Measurements from ENCODE around the gene SH3RF3.

SH3RF3 gene

GRCh38 chr2:109340381-109340780, 211.4 kb downstream of the SH3RF3 start:
- DNase-seq (ENCODE audit: low read depth), result no peak

- DNase-seq (ENCODE audit: low read depth), result no peak
Observed at GRCh38 chr2:109341355-109342255, 212.6 kb downstream of the SH3RF3 start.

GRCh38 chr2:109342256-109342850, 213.3 kb downstream of the SH3RF3 start:
- DNase-seq (ENCODE audit: low read depth), result no peak

DNA sequence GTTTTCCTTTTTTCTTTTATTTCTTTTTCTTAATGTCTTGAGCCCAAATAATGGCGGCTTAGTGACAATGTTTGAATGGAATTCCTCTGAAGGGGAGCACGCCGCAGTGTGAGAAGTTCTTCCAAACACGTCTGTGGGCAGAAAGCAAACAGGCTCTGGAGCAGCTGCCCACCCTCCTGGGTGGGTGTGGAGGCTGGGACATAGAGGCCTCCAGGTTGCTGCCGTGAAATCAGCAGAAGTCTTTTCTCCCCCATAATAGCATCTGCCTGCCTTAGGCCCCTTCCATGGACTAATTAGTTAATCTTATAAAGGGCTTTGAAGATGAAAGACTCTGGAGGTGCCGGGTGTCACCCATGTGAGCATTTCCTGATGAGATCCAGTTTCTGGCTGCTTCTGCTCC, 213.9 kb downstream of the SH3RF3 start:
- DNase-seq (ENCODE audit: low read depth), result no peak

DNA sequence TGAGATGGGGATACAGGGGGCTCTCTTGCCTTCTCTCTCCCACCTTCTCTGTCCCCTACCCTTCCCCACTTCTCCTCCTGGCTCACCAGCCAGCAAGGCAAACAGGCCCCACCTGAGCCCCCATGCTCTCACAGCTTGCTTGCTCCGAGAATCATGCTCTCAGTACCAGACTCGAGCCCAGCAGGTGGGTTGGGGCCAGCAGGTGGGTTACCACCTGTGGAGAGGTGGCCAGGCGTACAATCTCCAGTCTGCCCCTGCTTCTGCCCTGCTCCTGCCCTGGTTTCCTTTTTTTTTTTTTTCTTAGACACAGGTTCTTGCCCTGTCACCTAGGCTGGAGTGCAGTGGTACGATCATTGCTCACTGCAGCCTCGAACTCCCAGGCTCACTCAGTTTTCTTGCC, 214.5 kb downstream of the SH3RF3 start:
- no peak for DNase-seq (ENCODE audit: low read depth)

DNA sequence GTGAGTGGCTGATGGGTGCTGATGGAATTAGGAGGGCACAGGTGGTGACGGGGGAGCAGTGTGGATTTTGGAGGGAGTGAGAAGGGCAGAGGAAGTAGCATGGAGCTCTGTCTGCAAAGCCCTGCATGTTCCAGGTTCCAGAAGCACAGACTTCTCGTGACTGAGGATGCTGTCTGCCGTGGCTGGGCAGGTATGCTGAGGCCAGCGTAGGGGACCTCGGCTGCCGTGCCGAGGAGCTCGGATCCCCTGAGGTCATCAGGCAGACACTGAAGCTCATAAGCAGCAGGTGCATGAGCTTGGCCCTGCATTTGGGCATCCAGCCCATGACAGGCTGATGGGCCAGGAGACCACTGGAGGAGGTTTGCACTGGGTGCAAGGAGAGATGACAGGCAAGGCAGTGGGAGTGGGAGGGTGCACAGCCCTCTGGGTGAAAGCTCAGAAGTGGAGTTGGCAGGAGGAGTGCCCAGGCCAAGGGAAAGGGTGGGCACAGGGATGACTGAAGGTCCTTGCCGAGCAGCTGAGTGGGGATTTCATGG, 215.3 kb downstream of the SH3RF3 start:
- DNase-seq (ENCODE audit: low read depth), result no peak

- DNase-seq (ENCODE audit: low read depth), result no peak
Observed at GRCh38 chr2:109345091-109345490, 216.1 kb downstream of the SH3RF3 start.

GRCh38 chr2:109345653-109346480, 216.9 kb downstream of the SH3RF3 start:
- no peak for DNase-seq (ENCODE audit: low read depth)

- DNase-seq (ENCODE audit: low read depth), result no peak
Observed at GRCh38 chr2:109346601-109347228, 217.7 kb downstream of the SH3RF3 start.

- no peak for DNase-seq (ENCODE audit: low read depth)
Observed at GRCh38 chr2:109347626-109348025, 218.6 kb downstream of the SH3RF3 start.

- DNase-seq (ENCODE audit: low read depth), result no peak
Observed at GRCh38 chr2:109348190-109348589, 219.2 kb downstream of the SH3RF3 start.

GRCh38 chr2:109348671-109349502, 219.9 kb downstream of the SH3RF3 start:
- DNase-seq (ENCODE audit: low read depth), result peak; percentile 19

GRCh38 chr2:109349503-109350465, 220.8 kb downstream of the SH3RF3 start:
- no peak for DNase-seq (ENCODE audit: low read depth)

DNA sequence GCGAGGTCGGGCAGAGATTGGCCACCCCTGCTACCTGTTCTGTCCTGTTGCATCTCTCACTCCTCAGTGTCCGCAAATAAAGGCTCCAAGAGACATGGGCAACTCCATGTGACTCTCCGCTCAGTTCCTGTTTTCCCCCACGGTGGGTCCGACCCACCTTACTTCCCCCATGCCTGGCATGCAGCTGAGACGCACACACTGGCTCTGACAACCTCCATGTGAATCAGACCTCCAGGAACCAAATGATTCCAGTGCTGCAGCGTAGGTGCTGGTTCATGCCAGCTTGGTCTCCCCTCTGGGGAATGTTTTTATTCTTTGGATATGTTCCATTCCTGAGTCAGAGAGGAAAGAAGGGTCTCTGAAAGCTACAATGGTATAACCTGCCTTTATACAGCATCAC, 221.5 kb downstream of the SH3RF3 start:
- DNase-seq (ENCODE audit: low read depth), result no peak

DNA sequence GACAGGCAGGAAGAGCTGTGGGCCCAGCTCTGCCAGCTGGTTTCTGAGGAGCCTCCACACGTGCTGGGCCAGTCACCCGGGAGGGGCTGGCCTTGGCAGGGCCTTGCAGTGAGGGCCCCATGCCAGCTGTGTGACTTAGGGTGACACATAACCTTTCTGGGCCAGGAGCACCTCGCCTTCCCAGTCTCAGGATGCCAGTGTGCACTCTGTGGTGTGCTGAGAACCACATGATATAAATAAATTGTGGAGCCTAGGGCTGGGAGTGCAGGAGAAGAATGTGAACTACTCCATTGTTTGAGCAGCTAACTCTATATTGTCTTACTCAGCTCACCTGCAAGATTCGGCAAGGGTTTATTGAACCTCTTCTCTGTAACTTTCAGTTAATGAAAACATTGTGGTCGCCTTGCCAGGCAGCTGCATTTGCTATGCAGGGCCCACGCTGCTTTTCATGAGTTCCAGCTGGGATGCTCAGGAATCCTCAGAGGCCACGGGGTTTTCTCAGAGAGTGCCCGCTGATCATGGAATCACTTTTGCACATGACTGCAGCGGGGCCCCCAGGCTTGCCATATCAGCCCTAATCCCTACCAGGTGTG, 222.3 kb downstream of the SH3RF3 start:
- no peak for DNase-seq (ENCODE audit: low read depth)

DNA sequence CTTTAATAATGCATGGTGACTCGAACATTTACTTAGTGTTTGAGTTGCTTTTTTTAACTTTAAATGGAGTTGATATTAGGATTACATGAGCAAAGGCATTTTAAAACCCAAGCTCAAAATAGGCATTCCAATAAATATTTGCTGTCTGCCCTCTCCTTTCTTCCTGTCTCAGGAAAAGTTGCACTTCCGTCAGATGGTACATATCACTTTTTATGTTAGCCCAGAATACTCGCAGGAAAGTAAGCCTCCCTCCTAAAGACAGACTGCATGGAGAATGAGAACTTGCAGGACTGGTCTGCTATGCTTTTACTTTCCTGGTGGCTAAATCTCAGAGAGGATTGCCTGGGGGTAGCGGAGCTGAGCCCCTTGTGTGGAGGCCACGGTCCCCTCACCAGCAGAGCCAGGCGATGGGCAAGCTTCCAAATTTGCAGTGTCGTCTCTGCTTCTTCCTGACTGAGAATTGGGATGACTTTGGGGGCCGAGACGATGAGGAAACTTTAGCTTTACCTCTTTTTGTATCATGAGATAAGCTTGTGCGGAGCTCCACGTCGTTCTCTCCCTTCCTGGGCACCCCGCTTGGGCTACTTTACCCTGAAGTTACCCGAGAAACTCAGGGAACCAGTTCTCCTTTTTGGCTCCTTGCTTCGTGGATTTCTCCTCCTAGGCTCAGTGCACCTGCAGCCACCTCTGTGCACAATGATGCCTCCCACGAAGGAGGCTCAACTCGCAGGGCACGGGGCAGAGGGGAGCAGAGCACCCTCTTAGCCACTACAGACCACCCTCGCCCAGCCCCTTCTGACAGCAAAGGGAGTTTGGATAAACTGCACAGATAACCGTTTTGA, 223.3 kb downstream of the SH3RF3 start:
- DNase-seq (ENCODE audit: low read depth), result no peak

DNA sequence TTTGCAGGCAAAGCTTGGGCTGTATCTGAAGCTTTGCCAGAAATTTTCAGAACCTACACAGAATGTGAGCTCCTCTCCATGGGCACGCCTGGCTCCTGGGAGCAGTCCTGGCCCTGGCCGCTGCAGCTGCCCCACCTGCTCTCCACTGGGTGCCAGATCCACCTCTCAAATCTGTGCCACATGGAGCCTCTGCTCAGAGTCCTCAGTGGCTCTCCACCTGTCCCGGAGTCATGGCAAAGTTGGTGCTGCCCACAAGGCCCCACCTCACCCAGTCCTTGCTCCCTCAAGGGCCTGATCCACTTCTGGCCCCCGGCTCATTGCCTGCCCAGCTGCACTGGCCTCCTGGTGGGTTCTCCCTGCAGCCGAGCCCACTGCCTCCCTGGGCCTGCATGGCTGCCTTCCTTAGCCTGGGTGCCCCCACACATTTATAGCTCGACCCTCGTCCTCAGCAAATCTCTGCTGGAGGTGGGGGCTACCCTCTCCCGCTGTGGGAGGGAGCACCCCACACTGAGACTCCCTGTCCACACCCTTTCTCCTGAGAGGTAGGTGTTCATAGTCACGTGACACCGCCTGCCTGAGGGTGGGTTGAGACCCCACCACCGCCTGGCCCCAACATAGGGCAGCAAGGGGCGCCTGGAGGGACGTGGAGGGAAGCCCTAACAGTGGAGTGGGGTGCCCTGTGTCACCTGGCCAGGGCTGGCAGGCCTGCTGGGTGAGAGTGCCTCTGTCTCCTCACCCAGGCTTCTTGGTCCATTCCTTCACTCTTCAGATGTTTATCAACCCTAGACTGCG, 224.1 kb downstream of the SH3RF3 start:
- no peak for DNase-seq (ENCODE audit: low read depth)

Measured in T-helper 22 cell (primary cell).